ENCODE results near the gene PTPN3.

PTPN3 gene

DNA sequence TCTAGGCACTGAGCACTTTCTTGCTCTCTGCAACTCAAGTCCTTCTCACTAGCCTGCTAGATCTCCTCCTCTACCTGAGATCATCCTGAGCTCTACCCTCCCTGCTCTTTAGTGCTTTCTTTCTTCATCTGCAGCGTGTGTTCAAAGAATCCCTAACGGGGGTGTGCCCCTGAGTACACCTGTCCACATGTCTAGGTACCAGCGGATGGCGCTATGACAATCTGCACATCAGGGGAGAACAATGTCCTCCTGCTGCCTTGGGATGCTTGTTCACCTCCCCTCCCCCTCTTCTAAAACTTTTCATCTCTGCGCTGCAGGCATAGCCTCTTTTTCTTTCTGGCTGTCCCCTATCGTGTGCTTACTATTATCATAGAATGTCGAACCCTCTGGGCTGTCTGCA lies 42.7 kb downstream of the PTPN3 start:
- in situ Hi-C loops (cut with MboI; ENCODE audit: low sequenced_read_pairs) = no loop called here

DNA sequence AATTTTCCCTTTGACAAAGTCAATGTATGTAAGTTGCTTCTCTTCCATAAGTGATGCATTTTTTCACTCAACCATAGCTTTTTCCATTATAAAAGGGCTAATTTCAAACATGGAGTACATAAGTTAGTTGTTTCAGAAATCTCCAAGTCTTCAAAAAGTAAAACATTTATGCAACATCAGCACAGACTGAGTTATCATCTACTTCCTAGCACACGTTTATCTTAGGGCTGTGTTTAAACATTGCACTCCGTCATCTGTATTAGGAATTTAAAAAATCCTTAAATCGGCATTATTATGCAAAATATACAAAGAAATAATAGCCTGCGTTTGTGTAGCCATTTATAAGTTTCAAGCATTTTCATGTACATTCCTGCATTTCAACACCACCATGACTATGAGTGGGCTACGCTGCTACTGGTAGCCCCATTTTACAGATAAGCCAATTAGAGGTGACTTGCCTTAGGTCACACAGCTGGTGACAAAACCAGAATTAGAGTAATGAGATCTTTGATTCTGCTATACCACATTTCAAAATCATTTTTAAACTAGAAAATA lies 43.4 kb downstream of the PTPN3 start:
- in situ Hi-C loops (cut with MboI; ENCODE audit: low sequenced_read_pairs) = no loop called here

GRCh38 chr9:109454041-109454440 lies 44.1 kb downstream of the PTPN3 start:
- in situ Hi-C loops (cut with MboI; ENCODE audit: low sequenced_read_pairs) = no loop called here

- in situ Hi-C loops (cut with MboI; ENCODE audit: low sequenced_read_pairs) = no loop called here
These were observed 44.8 kb downstream of the PTPN3 start for GRCh38 chr9:109453210-109453842.

DNA sequence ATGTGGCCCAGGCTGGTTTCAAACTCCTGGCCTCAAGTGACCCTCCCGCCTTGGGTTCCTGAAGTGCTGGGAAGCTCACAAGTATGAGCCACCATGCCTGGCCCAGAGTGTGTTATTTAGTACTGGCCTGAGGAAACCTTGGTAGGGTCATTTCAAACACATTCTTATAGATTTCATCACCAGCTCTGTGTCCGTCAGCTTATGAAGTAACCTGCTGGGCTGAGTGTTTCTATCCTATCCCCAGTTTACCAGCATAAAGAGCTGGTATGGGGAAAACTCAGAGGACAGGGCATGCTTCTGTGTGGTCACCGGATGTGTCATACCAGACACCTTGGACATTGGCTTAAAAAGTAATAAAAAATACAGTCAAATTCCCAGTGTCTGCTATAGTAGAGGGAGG lies 45.3 kb downstream of the PTPN3 start:
- in situ Hi-C loops (cut with MboI; ENCODE audit: low sequenced_read_pairs) = no loop called here

- in situ Hi-C loops (cut with MboI; ENCODE audit: low sequenced_read_pairs) = no loop called here
These were observed 46.6 kb downstream of the PTPN3 start for GRCh38 chr9:109451311-109452025.

GRCh38 chr9:109450346-109450745 lies 47.8 kb downstream of the PTPN3 start:
- in situ Hi-C loops (cut with MboI; ENCODE audit: low sequenced_read_pairs) = no loop called here

DNA sequence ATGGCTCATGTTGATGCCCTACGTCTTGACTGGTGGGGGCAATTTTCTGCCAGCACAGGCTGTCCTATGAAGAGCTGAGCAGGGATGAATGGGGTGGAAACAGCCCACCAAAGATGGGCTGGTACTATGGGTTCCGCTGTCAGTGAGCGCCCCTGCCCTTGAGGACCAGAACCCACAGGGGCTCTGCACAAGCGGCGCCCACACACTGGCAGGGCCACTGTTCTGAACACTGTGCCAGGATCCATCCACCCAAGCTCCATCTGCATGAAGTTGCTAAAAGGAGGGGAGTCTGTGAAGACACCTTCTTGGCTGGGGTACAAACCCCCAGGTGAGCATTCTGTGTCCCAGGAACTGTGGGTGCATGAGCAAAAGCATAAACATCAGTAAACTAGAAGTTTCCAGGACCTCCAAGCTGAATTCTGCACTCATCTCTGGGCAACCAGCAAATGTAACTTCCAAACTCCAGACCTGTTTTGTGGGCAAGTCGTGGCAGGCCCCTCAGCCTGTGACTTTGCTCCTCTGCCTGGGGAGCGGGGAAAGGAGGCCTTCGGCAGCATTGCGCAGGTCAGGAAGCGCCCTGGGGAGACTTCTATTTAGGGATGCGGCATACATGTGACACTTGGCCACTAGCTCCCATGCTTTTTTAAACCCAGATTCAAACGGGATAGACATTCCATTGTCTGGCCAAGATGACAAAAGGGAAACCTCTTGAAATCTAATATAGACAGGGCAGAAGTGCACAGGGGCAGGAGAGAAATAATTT lies 48.9 kb downstream of the PTPN3 start:
- in situ Hi-C loops (cut with MboI; ENCODE audit: low sequenced_read_pairs) = no loop called here

GRCh38 chr9:109448223-109448622 lies 49.9 kb downstream of the PTPN3 start:
- in situ Hi-C loops (cut with MboI; ENCODE audit: low sequenced_read_pairs) = no loop called here

- in situ Hi-C loops (cut with MboI; ENCODE audit: low sequenced_read_pairs) = no loop called here
These were observed 50.6 kb downstream of the PTPN3 start for GRCh38 chr9:109447329-109448076.

GRCh38 chr9:109444771-109445320 lies 53.3 kb downstream of the PTPN3 start:
- in situ Hi-C loops (cut with MboI; ENCODE audit: low sequenced_read_pairs) = no loop called here

GRCh38 chr9:109442716-109443115 lies 55.4 kb downstream of the PTPN3 start:
- in situ Hi-C loops (cut with MboI; ENCODE audit: low sequenced_read_pairs) = no loop called here

- in situ Hi-C loops (cut with MboI; ENCODE audit: low sequenced_read_pairs) = no loop called here
These were observed 56.8 kb downstream of the PTPN3 start for GRCh38 chr9:109441296-109441695.

DNA sequence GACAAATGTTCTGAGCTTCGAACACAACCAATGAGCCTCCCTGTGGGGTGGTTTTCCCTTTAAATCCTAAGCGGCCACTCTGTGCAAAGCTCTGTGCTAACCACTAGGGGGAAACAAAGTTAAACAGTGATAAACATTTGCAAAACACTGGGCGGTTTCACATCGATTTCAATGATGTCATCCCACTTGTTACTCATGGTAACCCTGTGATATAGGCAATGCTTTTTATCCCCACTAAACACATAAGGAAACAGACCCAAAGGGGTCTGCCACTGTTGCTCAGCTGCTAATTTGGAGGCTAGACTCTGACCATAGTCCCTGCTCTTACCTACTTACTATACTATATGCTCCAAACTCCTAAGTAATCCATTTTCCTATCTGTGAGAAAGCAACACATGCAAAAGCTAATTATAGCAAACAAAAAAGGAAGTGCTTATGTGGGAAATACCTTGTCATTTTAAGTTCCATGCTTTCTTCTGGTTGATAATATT lies 57.3 kb downstream of the PTPN3 start:
- in situ Hi-C loops (cut with MboI; ENCODE audit: low sequenced_read_pairs) = no loop called here

DNA sequence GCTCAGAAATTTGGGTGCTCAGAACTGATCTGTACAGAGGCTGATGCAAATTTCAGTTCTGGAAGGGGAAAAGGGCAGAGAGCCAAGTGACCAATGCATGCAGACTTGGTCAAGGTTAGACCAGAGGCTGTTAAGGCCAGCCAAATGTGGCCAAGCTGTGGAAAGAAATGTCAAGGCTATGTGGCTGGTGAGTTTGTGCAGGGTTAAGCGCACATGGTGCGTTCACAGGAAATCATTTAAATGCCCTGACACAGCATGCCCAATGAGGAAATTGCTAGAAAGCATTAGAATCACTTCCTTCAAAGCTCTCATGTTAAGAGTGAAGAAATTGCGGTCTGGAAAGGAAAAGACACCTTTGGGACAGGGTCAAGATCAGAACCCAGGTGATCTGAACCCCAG lies 58.0 kb downstream of the PTPN3 start:
- in situ Hi-C loops (cut with MboI; ENCODE audit: low sequenced_read_pairs) = no loop called here

GRCh38 chr9:109439378-109440116 lies 58.6 kb downstream of the PTPN3 start:
- in situ Hi-C loops (cut with MboI; ENCODE audit: low sequenced_read_pairs) = no loop called here

DNA sequence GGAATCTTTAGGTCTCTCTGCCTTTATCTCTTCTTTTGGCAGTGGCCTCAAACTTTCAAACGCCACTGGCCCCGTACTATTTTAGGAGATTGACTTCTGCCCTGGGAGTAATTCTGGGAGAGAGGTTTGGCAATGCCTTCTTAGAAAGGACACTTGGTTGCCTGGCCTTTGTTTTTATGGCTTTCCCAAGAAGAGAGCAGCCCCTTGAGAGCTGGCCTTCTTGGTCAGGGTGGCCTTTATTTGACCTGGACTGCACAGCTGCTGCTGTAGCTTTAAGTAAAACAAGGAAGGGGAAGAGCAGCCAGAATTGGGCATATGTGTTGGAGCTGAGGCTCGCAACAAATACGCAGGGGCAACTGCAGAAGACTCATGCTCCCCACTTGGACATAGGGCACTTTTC lies 60.8 kb downstream of the PTPN3 start:
- in situ Hi-C loops (cut with MboI; ENCODE audit: low sequenced_read_pairs) = no loop called here

DNA sequence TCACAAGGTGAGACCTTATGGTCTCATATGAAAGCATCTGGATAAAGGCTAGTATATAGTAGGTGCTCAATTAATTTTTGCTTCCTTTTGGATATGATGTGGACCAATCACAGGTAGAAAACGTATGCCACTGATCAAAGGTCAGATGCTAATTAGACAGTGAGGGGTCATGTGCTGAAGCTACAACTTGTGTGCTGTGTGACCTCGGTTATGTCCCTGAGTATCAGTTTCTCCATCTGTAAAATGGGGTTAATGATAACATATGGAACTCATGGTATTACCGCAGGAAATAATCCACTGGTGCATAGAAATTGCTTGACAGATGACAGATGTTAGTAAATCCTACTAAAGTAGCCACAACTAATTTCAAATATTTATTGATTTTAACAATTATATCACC lies 62.0 kb downstream of the PTPN3 start:
- in situ Hi-C loops (cut with MboI; ENCODE audit: low sequenced_read_pairs) = no loop called here

DNA sequence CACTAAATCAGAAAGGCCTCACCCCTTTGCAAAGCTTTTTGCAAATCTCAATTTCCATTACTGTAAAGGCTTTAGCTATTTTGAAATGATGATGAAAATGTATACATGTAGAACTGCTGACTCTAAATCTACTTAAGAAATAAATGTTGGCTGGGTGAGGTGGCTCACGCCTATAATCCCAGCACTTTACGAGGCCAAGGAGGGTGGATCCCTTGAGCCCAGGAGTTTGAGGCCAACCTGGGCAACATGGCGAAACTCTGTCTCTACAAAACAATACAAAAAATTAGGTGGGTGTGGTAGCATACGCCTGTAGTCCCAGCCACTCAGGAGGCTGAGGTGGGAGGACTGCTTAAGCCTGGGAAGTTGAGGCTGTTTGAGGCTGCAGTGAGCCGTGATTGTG lies 64.6 kb downstream of the PTPN3 start:
- in situ Hi-C loops (cut with MboI; ENCODE audit: low sequenced_read_pairs) = no loop called here

- in situ Hi-C loops (cut with MboI; ENCODE audit: low sequenced_read_pairs) = no loop called here
These were observed 67.9 kb downstream of the PTPN3 start for GRCh38 chr9:109430231-109430630.

All from HL-60/S4 (cell line).